SK-N-SH treated with all-trans-retinoic acid at 6 μM for 48 hours (cell line): ENCODE measurements around the gene PGAM1.

Experiments used
- ATAC-seq: fragments of 200-7000 bp; cut with Tn5 transposase; 3 replicates; pipeline ENCODE4 v1.9.1; 2020; ENCODE audit warnings: mild to moderate bottlenecking, moderate library complexity
- ARNTL ChIP-seq: fragments of 450-650 bp; formaldehyde crosslinking; IDR thresholded peaks from 2 replicates; pipeline ENCODE4 v1.5.0; 2020; ENCODE audit warnings: low read depth, mild to moderate bottlenecking, moderate library complexity, borderline replicate concordance
- BACH2 ChIP-seq: fragments of 250-450 bp; sonication (Bioruptor Pico); IDR thresholded peaks from 2 replicates; pipeline ENCODE4 v1.9.0; 2021; ENCODE audit warnings: mild to moderate bottlenecking, borderline replicate concordance
- CREB5 ChIP-seq: fragments of 250-450 bp; sonication (Bioruptor Pico); IDR thresholded peaks from 2 replicates; pipeline ENCODE4 v1.5.1; 2020; ENCODE audit warnings: low read depth, mild to moderate bottlenecking, moderate library complexity
- CSDC2 ChIP-seq: fragments of 250-450 bp; sonication (Bioruptor Pico); IDR thresholded peaks from 2 replicates; pipeline ENCODE4 v1.5.0; 2020; ENCODE audit warnings: mild to moderate bottlenecking, moderate library complexity
- ESRRG ChIP-seq: fragments of 250-450 bp; sonication (Bioruptor Pico); IDR thresholded peaks from 2 replicates; pipeline ENCODE4 v1.6.1; 2021; ENCODE audit warnings: mild to moderate bottlenecking
- GLIS3 ChIP-seq: fragments of 250-450 bp; sonication (Bioruptor Pico); IDR thresholded peaks from 2 replicates; pipeline ENCODE4 v1.5.0; 2020; ENCODE audit warnings: mild to moderate bottlenecking, moderate library complexity
- ISL1 ChIP-seq: fragments of 250-450 bp; sonication (Bioruptor Pico); IDR thresholded peaks from 2 replicates; pipeline ENCODE4 v2.1.2; 2022; ENCODE audit warnings: mild to moderate bottlenecking, moderate library complexity
- OSR1 ChIP-seq: fragments of 250-450 bp; sonication (Bioruptor Pico); IDR thresholded peaks from 2 replicates; pipeline ENCODE4 v1.8.0; 2022; ENCODE audit warnings: moderate library complexity, mild to moderate bottlenecking, inconsistent platforms
- PATZ1 ChIP-seq: fragments of 250-450 bp; sonication (Bioruptor Pico); IDR thresholded peaks from 2 replicates; pipeline ENCODE4 v1.8.0; 2020; ENCODE audit warnings: mild to moderate bottlenecking, moderate library complexity, borderline replicate concordance
- POU6F1 ChIP-seq: fragments of 250-450 bp; sonication (Bioruptor Pico); IDR thresholded peaks from 2 replicates; pipeline ENCODE4 v1.8.0; 2021; ENCODE audit warnings: low read depth, mild to moderate bottlenecking, moderate library complexity, borderline replicate concordance
- PPARA ChIP-seq: fragments of 250-450 bp; sonication (Bioruptor Pico); IDR thresholded peaks from 2 replicates; pipeline ENCODE4 v1.5.0; 2020; ENCODE audit warnings: mild to moderate bottlenecking, borderline replicate concordance
- RARB ChIP-seq: fragments of 250-450 bp; sonication (Bioruptor Pico); IDR thresholded peaks from 2 replicates; pipeline ENCODE4 v1.8.0; 2021; ENCODE audit warnings: mild to moderate bottlenecking, moderate library complexity
- SNAI2 ChIP-seq: fragments of 250-450 bp; sonication (Bioruptor Pico); IDR thresholded peaks from 2 replicates; pipeline ENCODE4 v1.5.0; 2020; ENCODE audit warnings: mild to moderate bottlenecking, moderate library complexity
- TOX ChIP-seq: fragments of 250-450 bp; sonication (Bioruptor Pico); IDR thresholded peaks from 2 replicates; pipeline ENCODE4 v1.8.0; 2021; ENCODE audit warnings: mild to moderate bottlenecking, moderate library complexity, borderline replicate concordance
- TSHZ2 ChIP-seq: fragments of 250-450 bp; sonication (Bioruptor Pico); IDR thresholded peaks from 2 replicates; pipeline ENCODE4 v1.5.0; 2020; ENCODE audit warnings: mild to moderate bottlenecking, moderate library complexity
- ZNF565 ChIP-seq: fragments of 450-650 bp; formaldehyde crosslinking; conservative IDR thresholded peaks from 2 replicates; pipeline ENCODE4 v1.5.0; 2020; ENCODE audit warnings: low read depth, mild to moderate bottlenecking, moderate library complexity
- ZNF70 ChIP-seq: fragments of 450-650 bp; formaldehyde crosslinking; IDR thresholded peaks from 2 replicates; pipeline ENCODE4 v1.5.0; 2020; ENCODE audit warnings: mild to moderate bottlenecking, moderate library complexity
- ZNF8 ChIP-seq: fragments of 450-650 bp; formaldehyde crosslinking; IDR thresholded peaks from 2 replicates; pipeline ENCODE4 v1.5.0; 2020; ENCODE audit warnings: mild to moderate bottlenecking, moderate library complexity
- TF ChIP-seq, protein P1 (sequence below): fragments of 250-450 bp; sonication (Bioruptor Pico); IDR thresholded peaks from 2 replicates; pipeline ENCODE4 v1.5.1; 2021; ENCODE audit warnings: mild to moderate bottlenecking, moderate library complexity

The PGAM1 gene

GRCh38 chr10:97434055-97434454 is 8.1 kb downstream of the PGAM1 start:
- peak; percentile 49 for ATAC-seq
- TF ChIP-seq, protein P1, sequence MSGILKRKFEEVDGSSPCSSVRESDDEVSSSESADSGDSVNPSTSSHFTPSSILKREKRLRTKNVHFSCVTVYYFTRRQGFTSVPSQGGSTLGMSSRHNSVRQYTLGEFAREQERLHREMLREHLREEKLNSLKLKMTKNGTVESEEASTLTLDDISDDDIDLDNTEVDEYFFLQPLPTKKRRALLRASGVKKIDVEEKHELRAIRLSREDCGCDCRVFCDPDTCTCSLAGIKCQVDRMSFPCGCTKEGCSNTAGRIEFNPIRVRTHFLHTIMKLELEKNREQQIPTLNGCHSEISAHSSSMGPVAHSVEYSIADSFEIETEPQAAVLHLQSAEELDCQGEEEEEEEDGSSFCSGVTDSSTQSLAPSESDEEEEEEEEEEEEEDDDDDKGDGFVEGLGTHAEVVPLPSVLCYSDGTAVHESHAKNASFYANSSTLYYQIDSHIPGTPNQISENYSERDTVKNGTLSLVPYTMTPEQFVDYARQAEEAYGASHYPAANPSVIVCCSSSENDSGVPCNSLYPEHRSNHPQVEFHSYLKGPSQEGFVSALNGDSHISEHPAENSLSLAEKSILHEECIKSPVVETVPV (CRISPR knock-in tag) = no peak
- no peak for TF ChIP-seq GLIS3 (CRISPR knock-in tag)
- TF ChIP-seq BACH2 (CRISPR knock-in tag) = no peak
- TF ChIP-seq ZNF565 (CRISPR knock-in tag) = no peak
- TF ChIP-seq CSDC2 (CRISPR knock-in tag) = no peak
- no peak for TF ChIP-seq TOX
- no peak for TF ChIP-seq SNAI2
- no peak for TF ChIP-seq RARB (CRISPR knock-in tag)
- no peak for TF ChIP-seq ARNTL (CRISPR knock-in tag)
- TF ChIP-seq TSHZ2 (CRISPR knock-in tag) = no peak
- no peak for TF ChIP-seq POU6F1

DNA sequence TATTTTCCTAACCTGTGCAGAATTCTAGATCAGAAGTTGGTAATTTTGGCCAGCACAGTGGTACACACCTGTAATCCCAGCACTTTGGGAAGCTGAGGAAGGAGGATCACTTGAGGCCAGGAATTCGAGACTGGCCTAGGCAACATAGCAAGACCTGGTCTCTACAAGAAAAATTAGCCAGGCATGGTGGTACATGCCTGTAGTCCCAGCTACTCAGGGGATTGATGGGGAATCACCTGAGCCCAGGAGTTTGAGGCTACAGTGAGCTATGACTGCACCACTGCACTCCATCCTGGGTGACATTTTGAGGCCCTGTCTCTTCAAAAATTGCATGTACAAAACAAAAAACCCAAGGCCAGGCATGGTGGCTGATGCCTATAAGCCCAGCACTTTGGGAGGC is 8.6 kb downstream of the PGAM1 start:
- ATAC-seq = peak; percentile 13; the same call in 1 of the 3 replicates
- TF ChIP-seq OSR1 (CRISPR knock-in tag) (no peak), ZNF70 (no peak), GLIS3 (CRISPR knock-in tag) (no peak), SNAI2 (no peak), ZNF8 (CRISPR knock-in tag) (no peak), ESRRG (CRISPR knock-in tag) (no peak)
- TF ChIP-seq, protein P1 (CRISPR knock-in tag) = no peak
- TF ChIP-seq, all 23 proteins: peak for 0

GRCh38 chr10:97435211-97435610 is 9.2 kb downstream of the PGAM1 start:
- ATAC-seq = no peak
- TF ChIP-seq ZNF565 (CRISPR knock-in tag) = no peak
- no peak for TF ChIP-seq ESRRG (CRISPR knock-in tag)
- no peak for TF ChIP-seq TSHZ2 (CRISPR knock-in tag)
- TF ChIP-seq CREB5 (CRISPR knock-in tag) = no peak
- TF ChIP-seq, protein P1 (CRISPR knock-in tag) = no peak
- TF ChIP-seq GLIS3 (CRISPR knock-in tag) = no peak
- no peak for TF ChIP-seq BACH2 (CRISPR knock-in tag)
- no peak for TF ChIP-seq POU6F1
- no peak for TF ChIP-seq PATZ1 (CRISPR knock-in tag)
- TF ChIP-seq PPARA (CRISPR knock-in tag) = no peak
- no peak for TF ChIP-seq OSR1 (CRISPR knock-in tag)
- TF ChIP-seq SNAI2 = no peak
- no peak for TF ChIP-seq ISL1
- no peak for TF ChIP-seq CSDC2 (CRISPR knock-in tag)
- no peak for TF ChIP-seq RARB (CRISPR knock-in tag)
